ENCODE data around the gene INTS1. TPM values are rescaled to one million over a fixed set of nuclear protein-coding genes. Genes with fewer than 3 reads are reported as not detected.

The INTS1 gene
- total RNA-seq, 2 donors from 2014 or later, result 61.0 to 141 TPM

- Histone ChIP-seq H3K36me3 (no peaks in the 10 kb centered on the region), H3K27ac (no peak overlapping the region), H3K9ac (ENCODE audit: low read depth in 2 of 2, low read length in 2 of 2) (no peak overlapping the region), H3K4me3 (no peak overlapping the region), H3K4me1 (no peaks in the 10 kb centered on the region), H3K27me3 (no peaks in the 10 kb centered on the region), H3K9me3 (no peaks in the 10 kb centered on the region)
- intact Hi-C loops (cut with DNase I), result no loop called here
- no peak for DNase-seq
- TF ChIP-seq, protein P1, sequence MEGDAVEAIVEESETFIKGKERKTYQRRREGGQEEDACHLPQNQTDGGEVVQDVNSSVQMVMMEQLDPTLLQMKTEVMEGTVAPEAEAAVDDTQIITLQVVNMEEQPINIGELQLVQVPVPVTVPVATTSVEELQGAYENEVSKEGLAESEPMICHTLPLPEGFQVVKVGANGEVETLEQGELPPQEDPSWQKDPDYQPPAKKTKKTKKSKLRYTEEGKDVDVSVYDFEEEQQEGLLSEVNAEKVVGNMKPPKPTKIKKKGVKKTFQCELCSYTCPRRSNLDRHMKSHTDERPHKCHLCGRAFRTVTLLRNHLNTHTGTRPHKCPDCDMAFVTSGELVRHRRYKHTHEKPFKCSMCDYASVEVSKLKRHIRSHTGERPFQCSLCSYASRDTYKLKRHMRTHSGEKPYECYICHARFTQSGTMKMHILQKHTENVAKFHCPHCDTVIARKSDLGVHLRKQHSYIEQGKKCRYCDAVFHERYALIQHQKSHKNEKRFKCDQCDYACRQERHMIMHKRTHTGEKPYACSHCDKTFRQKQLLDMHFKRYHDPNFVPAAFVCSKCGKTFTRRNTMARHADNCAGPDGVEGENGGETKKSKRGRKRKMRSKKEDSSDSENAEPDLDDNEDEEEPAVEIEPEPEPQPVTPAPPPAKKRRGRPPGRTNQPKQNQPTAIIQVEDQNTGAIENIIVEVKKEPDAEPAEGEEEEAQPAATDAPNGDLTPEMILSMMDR (IDR thresholded peaks at IDR 0.05), result no peak
These were observed 61.6 kb downstream of the INTS1 start for GRCh38 chr7:1442355-1443124.

DNA sequence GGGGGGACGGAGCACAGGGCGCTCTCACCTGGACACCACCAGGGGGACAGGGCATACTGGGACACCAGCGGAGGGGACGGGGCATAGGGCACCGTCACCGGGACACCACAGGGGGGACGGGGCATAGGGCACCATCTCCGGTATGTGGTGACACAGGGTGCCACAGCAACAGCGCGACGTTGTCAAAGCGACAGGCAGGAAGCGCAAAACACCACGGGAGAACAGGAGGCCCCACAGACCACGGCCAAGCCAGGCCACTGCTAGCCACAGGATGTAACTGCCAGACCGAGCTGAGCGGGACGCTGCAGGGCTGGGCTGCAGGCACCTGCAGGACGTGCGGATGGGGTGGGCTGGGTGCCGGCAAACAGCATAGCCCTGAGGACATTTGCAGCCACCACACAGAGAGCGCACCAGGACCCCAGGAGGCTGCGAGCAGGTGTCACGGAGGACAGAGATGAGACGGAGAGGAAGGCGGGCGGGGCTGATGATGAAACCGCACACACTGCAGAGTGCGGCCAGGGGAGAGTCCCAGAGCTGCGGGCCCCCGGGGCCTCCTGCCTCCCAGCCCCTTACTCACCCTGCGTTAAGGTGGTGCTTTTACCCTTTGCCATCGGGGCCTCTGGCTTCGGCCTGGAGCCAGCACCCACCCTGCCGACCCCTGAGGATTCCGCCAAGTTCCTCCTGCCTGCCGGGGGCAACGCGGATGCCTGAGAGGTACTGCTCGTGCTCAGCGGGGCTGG, 62.4 kb downstream of the INTS1 start:
- Histone ChIP-seq H3K4me1 (no peaks in the 10 kb centered on the region), H3K27me3 (no peaks in the 10 kb centered on the region), H3K36me3 (no peaks in the 10 kb centered on the region), H3K27ac (no peak overlapping the region), H3K4me3 (no peak overlapping the region), H3K9ac (ENCODE audit: low read depth in 2 of 2, low read length in 2 of 2) (no peak overlapping the region), H3K9me3 (no peaks in the 10 kb centered on the region)
- DNase-seq, result no peak
- intact Hi-C loops (cut with DNase I), result no loop called here
- TF ChIP-seq, protein P1 (IDR thresholded peaks at IDR 0.05), result no peak

GRCh38 chr7:1440620-1441019, 63.6 kb downstream of the INTS1 start:
- Histone ChIP-seq H3K9me3 (no peaks in the 10 kb centered on the region), H3K27ac (no peak overlapping the region), H3K36me3 (no peaks in the 10 kb centered on the region), H3K9ac (ENCODE audit: low read depth in 2 of 2, low read length in 2 of 2) (no peak overlapping the region), H3K4me3 (no peak overlapping the region), H3K4me1 (no peaks in the 10 kb centered on the region), H3K27me3 (no peaks in the 10 kb centered on the region)
- TF ChIP-seq, protein P1 (IDR thresholded peaks at IDR 0.05), result no peak
- DNase-seq, result no peak
- intact Hi-C loops (cut with DNase I), result no loop called here

DNA sequence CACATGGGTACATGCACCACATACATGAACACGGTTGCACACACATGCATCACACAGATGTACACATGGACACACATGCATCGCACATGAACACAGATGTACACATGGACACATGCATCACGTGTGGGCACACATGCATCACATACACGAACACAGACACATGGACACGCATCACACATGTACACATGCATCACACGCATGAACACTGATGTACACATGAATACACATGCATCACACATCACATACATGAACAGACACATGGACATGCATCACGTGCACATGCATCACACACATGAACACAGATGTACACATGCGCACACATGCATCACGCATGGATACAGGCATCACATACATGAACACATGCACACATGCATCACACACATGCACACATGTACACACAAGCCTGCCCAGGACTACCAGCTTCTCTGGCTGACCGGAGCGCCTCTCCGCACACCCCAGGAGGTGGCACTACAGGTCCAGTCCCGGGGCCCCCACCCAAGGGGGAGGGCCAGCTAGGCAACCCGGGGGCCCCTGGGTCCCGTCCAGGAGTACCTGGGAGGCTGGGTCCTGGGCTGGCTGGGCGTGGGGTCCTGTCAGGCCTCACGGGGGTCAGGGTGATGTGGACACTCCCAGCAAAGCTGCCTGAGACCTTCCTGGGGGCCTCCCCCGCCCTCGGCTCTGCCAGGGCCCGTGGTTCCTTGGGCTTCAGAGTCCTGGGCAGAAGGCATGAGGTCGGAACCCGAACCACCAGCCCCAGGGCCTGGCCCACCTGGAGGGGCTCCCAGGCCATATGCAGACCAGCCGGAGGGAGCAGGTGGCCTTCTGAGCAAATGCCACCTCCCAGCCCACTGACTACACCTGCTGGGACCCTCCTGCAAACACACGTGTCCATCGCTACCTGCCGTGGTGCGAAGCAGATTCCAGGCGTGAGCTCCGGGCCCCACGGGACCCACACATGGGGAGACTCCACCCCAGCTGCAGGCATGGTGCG, 64.5 kb downstream of the INTS1 start:
- H3K27me3 ChIP-seq, result no peaks in the 10 kb centered on the region

More for the DNA sequence above, 64.5 kb downstream of the INTS1 start:
- intact Hi-C loops (cut with DNase I), result no loop called here
- no peak overlapping the region for H3K4me3 ChIP-seq
- TF ChIP-seq, protein P1 (IDR thresholded peaks at IDR 0.05), result no peak
- no peaks in the 10 kb centered on the region for H3K9me3 ChIP-seq
- no peak for DNase-seq
- H3K36me3 ChIP-seq, result no peaks in the 10 kb centered on the region
- H3K9ac ChIP-seq (ENCODE audit: low read depth in 2 of 2, low read length in 2 of 2), result no peak overlapping the region
- no peak overlapping the region for H3K27ac ChIP-seq
- no peaks in the 10 kb centered on the region for H3K4me1 ChIP-seq
